ENCODE results near the gene GUK1.
A peak's percentile ranks its signal among the peaks of the same experiment; 100 is the strongest.

GUK1 gene, protein sequence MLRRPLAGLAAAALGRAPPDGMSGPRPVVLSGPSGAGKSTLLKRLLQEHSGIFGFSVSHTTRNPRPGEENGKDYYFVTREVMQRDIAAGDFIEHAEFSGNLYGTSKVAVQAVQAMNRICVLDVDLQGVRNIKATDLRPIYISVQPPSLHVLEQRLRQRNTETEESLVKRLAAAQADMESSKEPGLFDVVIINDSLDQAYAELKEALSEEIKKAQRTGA

DNA sequence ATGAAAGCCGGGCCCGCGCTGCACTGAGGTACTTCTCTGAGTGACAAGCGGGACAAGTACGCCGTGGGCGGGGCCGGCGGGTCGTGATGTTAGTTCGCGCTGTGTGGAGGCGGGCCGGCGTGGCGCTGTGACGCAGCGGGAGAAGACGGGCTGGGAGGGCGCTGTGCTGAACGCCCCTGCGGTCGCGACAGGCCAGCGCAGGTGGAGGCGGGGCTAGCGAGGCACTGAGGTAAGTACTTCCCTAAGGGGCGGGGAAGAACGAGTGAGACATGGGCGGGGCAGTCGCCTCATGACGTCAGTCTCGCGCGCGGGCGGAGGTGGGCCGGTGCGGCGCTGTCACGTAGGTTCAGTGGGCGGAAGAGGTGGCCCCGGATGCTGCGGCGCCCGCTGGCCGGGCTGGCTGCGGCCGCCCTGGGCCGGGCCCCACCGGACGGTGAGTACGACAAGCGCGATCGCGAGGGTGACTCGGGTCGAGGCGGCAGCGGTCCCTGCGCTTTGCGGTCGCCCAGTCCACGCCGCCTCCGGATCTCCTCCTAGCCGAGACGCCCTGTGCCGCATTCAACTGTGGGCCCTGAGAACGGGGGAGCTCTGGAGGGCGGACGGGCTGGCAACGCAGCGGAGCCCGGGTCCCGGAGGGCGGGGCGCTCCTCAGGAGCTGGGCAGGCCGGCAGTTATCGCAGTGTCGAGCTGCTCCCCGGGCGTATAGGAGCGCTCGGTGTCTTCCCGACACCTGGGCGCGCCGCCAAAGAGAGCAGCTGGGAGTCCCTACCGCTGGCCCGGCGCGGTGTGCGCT lies at the start of gene GUK1:
TSS of gene GUK1 (plus strand) at position 349 of the 793 bp plus-strand sequence. CDS start at position 373, 24 bp downstream.
- peak; percentile 99 for DNase-seq

DNA sequence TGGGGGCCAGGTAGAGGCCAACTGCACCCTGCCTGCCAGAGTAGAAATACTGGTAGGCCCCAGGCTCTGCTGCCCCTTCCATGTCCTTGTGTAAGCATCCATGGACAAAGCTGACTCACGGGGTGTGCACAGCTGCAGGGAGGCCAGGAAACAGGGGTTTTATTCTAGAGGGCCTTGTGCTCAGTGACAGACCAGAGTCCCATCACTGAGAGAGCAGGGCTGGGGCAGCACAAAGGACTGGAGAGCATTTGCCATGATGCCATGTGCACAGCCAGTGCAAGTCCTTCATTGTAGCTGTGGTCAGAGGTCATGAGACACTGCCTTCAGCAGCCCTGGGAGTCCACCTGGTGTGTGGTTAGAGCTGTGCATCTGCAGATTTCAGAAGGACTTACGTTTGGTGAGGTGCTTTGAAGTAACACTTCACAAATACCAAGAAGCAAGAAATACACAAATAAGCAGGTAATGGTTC lies 49.4 kb upstream of the GUK1 start:
- DNase-seq = no peak

DNA sequence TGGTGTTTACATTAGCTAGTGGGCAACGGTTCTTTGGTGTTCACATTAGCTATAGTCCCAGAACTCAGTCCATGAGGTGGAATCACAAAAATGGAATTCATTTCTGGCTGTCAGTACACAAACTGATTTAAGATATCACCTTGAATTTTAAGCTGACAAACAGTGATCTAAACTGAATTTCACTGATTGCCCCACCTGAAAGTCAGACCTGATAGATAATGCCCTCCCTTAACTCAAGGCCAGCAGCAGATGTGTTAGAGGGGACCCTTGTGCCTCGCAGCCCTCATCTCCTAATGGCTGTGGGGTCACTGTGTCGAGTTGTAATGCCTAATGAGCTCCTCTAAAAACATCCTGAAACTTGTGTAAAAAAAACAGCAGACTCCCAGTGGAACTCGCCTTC lies 49.0 kb upstream of the GUK1 start:
- no peak for DNase-seq

DNA sequence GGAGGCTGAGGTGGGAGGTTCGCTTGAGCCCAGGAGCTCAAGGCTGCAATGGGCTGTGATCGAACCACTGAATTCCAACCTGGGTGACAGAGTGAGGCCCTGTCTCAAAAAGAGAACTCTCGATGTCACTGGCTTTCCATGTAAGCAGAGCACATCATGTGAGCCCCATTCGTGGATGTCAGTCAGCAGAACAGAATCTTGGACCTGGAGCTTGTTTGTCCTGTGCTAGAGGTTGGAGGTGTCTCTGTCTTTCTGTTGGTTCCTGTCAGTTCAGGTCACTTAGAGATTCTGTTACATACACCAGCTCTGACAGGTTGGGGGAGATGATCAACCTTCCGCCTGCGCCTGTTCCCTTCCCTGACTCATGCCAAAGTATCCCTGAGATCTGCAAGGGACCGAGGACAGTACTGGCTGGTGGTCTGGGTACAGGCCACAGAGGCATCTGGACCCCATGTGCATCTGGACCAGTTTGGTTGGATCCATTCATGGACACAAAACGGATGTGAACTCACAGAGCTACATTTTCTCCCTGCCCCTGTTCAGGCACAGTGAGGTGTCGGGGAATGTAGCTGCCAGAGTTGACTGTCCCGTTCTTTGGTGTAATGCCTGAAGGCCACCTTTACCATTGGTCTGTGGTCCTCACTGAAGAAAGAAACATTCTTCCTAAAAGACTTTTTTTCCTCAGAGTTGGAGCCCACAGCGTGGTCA lies 47.6 kb upstream of the GUK1 start:
- DNase-seq = no peak

DNA sequence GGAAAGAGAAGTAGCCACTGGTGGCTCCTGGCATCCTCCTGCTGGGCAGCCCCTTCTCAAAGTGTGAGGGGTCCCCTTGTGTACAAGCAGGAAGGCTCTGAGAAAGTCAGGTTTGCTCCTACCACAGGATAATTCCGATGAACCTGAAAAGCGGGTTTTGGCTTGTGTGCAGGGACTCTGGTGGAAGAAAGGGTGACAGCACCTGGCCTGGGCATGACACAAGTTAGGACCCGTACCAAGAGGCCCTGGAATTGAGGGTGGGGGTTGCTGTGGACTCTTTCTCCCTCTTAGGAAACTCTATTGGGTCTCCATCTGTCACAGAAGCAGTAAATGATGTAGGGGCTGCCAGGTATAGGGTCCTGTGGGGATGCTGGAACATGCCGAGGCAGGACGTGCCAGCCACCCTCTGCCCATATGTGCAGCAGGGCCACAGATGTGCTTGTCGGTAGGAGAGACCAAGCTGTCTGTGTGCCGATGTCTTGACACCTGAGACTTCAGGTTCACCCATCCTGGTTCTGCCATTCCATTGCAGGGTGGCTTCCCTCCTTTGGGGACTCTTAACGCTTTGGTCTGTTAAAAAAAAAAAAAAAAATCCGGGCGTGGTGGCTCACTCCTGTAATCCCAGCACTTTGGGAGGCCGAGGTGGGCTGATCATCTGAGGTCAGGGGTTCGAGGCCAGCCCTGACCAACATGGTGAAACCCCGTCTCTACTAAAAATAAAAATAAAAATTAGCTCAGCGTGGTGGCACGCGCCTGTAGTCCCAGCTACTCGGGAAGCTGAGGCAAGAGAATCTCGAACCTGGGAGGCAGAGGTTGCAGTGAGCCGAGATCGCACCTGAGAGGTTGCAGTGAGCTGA lies 46.8 kb upstream of the GUK1 start:
- no peak for DNase-seq

DNA sequence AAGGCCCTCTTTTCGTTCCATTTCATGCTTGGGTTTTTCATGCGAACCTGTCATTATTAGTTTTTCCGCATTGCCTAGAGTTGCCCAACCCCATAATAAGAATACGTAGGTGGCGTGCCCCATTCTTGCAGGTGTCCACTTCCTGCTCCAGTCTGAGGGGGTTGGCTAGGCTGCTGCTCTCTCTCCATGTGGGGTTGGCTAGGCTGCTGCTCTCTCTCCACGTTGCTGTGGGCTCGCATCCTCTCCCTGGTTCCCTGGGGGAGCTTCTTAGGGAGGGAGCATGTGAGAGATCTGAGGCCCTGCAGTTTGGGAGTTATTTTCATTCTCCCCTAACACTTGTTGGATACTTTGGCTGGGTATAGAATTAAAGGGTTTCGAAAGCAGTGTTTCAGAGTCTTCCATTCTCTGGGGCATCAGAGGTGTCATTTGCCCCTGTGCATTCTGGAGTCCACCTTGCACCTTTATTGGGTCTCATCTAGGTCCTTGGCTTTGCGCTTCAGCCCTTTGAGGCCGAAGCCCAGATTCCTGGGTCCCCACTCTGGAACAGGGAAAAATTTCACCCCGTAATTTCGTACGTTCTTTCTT lies 45.6 kb upstream of the GUK1 start:
- no peak for DNase-seq

DNA sequence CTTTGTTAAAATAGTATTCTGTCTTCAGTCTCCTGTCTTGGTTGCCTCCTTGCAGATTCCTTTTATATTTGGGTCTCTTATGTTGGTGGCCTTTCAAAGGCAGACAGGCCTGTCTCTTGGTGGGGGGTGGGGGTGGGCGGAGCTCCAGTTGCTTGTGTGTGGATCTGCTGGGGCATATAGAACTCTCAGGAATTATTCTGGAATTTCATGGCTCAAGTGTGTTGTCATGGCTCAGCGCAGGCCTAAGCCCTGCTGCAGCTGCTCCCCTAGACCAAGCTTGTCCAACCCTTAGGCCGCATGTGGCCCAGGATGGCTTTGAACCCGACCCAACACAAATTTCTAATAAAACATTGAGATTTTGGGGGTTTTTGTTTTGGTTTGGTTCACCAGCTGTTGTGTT lies 44.9 kb upstream of the GUK1 start:
- DNase-seq = no peak

DNA sequence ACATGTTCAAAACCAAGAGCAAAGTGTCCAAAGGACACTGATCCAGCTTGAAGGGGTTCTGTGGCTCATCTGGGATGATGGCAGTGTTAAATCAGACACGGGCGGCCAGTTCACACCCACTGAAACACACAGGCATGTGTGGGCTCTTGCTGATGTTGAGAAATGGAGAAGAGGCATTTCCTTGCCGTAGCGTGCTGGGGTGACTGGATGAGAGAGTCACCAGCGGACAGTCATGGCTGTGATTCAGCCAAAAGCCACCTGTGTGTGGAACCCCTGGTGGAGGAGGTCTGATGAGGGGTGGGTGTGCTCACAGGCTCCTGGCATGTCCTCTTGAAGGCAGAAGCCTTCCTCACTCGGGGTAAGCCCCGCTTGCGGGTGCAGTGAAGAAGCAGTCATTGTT lies 44.1 kb upstream of the GUK1 start:
- no peak for DNase-seq

DNA sequence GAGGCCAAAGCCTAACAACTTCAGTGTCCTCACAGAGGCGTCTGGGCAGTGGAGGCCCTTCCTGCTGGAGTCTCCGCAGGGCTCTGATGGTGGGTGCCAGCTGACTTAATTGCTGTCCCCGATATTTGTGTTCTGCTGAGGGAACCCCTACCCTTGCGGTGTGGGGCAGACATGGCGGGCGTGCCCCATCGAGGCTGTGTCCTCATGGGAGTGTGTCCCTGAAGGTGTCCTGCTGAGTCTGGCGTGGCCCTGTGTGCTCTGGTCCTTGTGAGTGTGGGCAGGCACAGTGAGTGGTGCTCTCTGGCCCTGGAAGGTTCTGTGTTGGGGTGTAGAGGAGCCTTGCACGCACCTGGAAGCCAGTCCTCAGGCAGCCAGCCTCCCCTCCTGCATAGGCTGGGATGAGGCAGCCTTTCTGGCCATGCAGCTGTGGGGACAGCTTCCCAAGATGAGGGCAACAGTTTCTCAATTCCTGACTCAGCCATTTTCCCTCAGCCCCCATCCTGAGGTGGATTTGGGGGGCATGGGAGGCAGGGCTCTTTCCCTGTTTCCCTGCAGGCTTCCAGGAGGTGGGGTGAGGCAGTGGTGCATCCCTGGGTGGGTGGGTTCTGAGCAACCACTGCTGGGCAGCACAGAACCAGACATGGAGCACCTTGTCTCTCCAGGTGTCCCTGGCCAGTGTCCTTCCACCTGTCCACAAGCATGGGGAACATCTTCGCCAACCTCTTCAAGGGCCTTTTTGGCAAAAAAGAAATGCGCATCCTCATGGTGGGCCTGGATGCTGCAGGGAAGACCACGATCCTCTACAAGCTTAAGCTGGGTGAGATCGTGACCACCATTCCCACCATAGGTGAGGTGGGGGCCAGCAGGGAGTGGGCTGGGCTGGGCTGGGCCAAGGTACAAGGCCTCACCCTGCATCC lies 43.4 kb upstream of the GUK1 start:
- DNase-seq = no peak

DNA sequence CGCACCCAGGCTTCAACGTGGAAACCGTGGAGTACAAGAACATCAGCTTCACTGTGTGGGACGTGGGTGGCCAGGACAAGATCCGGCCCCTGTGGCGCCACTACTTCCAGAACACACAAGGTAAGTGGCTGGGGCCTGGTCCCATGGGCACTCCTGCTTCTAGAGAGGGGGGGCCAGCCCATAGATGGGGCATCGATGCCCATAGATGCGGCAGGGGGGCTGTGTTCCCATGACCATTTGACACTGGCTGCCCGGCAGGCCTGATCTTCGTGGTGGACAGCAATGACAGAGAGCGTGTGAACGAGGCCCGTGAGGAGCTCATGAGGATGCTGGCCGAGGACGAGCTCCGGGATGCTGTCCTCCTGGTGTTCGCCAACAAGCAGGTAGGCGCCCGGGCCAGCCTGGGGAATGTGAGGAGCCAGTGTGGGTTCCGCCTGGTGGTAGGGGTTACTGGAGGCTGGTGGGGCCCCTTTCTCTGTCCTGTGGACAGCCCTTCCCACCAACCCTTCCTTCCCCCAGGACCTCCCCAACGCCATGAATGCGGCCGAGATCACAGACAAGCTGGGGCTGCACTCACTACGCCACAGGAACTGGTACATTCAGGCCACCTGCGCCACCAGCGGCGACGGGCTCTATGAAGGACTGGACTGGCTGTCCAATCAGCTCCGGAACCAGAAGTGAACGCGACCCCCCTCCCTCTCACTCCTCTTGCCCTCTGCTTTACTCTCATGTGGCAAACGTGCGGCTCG lies 42.6 kb upstream of the GUK1 start:
- no peak for DNase-seq

DNA sequence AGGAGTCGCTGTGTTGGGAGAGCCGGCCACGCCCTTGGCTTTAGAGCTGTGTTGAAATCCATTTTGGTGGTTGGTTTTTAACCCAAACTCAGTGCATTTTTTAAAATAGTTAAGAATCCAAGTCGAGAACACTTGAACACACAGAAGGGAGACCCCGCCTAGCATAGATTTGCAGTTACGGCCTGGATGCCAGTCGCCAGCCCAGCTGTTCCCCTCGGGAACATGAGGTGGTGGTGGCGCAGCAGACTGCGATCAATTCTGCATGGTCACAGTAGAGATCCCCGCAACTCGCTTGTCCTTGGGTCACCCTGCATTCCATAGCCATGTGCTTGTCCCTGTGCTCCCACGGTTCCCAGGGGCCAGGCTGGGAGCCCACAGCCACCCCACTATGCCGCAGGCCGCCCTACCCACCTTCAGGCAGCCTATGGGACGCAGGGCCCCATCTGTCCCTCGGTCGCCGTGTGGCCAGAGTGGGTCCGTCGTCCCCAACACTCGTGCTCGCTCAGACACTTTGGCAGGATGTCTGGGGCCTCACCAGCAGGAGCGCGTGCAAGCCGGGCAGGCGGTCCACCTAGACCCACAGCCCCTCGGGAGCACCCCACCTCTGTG lies 41.7 kb upstream of the GUK1 start:
- no peak for DNase-seq

DNA sequence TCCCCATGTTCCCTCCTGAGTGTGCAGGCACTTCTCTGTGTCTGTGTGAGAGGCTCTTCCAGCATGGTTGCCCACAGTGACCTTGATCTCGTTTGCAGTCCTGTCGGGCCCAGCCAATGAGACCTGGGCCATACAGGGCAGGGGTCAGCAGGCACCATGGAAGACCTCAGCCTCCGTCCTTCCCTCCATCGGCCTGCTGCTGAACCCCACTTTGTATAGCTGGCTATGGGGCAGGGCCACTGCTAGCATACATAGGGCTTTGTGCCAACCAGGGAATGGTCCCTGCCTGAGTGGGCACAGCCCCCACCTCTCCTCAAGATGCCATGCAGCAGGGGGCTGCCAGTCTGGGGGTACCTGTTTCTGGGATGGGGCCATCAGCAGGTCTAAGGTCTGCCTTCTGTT lies 40.7 kb upstream of the GUK1 start:
- no peak for DNase-seq

DNA sequence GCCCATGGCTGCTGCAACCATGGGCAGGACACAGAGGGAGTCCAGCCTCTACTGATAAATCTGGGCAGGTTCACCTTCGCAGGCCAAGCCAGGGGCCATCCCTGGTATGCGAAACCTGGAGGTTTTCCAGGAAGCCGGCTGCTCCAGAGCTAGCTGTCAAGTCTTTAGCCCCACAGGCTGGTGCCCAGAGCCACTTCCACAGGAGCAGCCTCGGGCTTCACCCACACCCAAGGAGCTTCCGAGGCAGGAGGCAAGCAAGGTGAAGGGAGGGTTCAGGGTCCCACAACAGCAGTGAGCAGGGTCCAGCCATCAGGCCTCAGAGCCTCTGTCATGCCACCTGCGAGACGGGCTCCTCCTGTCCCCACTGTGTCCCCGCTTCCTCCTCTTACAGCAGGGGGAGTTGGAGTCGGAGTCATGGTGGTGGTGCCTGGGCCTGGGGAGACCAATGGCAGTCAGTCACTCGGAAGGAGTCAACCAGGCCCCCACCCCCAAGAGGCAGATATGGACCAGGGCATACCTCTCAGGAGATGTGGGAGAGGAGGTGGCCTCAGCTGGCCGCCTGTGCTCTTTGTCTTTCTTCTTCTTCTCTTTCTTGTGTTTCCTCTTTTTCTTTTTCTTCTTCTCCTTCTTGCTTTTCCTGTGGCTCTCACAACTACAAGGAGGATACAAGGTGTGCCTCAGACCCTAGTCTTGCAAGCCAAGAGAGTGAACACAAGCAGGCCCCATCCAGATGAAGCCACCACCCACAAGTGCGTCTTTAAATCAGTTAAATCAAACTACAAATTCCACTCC lies 39.1 kb upstream of the GUK1 start:
- no peak for DNase-seq

DNA sequence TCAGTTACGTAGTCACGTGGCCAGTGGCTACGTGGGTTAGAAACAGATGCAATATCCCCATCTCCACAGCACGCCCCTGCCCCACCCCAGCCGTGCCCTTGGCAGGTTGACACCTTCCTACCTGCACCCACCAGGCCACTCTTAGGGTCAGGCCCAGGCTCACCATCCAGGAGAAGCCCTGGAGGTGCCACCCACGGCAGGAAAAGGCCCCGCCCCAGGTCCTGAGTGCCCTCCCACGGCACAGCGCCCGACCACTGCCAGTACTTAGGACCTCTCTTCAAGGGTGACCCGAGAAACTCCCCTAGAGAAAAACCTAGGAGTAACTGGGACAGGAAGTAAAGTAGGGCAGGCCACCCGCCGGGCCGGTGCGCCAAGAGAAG lies 38.5 kb upstream of the GUK1 start:
- no peak for DNase-seq

DNA sequence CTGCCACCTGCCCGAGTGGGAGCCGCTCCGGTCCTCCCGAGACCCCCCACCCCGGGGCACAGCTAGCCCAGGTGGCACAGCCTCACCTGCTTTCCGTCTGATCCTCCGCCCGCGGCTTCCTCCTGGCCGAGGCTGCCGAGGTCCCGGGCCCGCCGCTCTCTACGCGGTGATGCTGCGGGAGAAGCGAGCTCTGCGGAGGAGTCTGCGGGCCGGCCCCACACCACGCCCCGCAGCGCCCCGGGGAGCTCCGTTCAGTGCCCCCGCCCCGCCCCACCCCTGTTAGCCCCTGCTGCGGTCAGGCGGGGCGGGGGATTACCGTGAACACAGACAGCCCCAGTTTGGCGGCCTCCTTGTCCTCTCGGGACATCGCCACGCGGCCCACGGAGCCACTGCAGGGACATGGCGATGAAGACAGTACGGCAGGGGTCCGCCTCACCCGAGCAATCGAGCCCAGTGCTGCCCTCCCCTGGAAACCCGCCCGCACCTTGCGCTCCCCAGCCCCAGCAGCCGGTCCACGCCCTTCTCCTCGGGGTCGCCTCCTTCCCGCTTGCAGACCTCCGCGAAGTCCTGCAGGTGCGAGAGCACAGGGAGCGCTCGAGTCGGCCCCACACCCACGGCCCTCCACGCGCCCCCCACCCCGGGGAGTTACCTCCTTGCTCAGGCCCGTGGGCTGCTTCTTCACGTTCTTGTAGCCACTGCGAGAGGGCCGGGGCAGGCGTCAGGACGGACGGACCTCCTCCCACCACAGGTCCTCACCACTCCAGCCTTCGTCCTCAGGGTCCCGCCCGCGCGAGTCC lies 37.9 kb upstream of the GUK1 start:
- DNase-seq = peak in 1 of 2 experiments; percentile 37

DNA sequence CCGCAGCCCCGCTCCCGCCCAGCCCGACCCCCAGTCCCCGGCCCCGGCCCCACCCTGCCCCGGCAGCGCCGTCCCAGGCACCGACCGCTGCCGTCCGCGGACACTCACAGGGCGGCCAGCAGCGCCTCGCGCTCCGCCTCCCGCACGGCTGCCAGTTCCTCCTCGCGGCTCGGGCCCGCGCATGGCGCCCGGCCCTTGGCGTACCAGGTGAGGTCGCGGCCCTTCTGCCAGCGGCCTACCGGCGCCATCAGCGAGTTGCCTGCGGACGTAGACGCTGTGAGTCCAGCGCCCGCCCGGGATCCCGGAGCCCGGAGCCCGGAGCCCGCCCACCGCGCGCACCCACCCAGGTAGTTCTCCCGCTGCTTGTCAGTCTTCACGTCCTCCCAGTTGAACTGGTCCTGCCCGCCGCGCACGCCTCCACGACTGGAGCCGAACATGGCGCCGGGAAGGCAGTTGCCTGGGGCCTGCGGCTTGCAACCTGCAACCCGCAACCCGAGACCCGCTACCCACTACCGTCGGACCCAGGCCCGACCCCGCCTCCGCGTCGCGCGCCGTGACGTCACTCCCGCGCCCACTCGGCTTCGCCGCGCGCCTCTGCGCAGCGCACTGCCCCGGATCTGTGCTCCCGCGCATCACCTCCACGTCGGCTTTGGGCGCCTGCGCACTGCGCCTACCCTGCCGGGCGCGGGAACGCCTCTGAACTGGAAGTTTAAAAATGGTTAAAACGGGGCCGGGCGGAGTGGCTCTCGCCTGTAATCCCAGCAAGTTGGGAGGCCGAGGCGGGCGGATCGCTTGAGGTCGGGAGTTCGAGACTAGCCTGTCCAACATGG lies 37.1 kb upstream of the GUK1 start, which contains the start of gene C1orf35:
TSS of gene C1orf35 (minus strand) at position 535 of the 830 bp plus-strand sequence. CDS start at position 437, 98 bp downstream.
- peak; percentile 88 to 89 for DNase-seq

DNA sequence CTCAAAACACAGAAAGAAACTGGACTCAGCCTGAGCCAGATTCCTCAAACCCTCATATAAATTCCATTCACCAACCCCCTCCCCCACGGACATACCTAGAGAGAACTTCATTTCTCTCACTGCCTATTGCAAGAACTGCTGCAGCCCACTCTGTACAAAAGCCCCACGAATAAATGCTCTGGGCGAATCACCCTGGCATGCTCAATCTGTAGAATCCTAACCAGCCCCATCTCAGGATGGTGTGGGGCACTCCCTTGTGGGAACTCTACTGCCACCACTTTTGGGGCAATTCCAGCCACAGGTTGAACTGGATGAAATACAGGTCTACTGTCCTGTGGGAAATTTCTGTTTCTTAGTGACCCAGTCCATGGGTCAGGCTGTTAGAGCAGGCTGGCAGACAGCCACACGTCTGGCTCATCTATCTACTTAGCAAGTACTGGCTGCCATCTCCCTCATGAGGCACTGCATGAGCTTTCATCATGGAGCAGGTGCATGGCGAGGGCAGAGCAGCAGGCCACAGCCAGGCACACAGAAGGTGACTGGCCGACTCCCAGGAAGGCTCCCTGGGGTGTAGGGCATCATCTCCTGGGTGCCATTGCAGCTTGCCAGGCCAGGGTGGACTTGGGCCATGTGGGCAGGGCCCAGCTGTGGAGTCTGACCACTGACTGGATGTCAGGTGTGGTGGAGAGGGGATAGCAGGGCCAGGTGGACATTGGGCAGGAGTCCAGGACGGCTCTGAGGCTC lies 35.4 kb upstream of the GUK1 start:
- DNase-seq = no peak

All from Kasumi-1 (cell line).